NCI-H2171 treated with DMSO at 0.1 percent for 48 hours (cell line): ENCODE data around the gene IMPG2.

Source experiments
- DNase-seq: peaks from one replicate; lab custom pipeline; 2025; lab: John Stamatoyannopoulos, UW

IMPG2 gene

DNA sequence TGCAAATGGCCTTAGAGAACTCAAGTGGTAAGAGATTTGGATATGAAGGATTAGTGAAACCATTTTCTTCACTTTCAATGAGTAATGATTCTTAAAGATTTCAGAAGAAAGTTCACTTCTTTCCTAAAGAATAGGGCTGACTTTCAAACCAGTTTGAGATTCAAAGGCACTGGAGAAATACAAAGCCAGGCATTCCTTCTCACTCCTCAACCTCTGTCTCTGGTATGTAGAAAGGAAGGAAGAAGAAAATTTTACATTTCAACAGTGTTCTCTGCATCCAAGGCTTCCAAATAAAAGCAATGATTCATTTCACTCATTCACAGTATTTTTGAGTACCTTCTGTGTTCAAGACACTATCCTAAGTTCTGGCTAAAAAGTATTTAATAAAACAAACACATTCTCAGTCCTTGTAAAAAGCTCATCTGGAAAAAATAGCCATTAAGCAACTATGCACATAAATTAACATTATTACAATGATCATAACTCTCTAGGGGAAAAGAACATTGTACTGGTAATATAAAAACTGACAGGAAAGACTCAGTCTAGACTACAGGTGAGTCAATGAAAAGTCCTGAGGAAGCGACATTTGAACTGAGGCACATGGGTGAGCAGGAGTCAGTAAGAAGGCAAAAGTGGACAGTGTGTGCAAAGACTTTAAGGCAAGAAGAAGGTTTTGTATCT, 79.5 kb downstream of the IMPG2 start:
- DNase-seq: no peak

DNA sequence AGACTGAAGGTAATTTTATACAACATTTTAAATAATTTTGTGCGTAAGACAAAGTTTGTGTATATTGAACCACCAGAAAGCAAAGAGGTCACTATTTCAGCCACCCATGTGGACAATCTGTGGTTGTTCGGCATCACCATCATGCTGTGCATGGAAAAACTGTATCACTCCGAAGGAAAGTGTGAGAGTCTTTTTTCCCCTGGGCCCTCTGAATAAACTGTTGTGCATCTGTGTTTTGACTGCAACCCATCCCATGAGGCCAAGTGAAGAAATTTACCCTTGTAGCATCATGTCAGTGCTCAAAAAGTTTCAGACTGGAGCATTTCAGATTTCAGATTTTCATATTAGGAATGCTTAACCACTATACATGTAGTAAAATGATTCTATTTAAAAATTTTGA, 85.3 kb downstream of the IMPG2 start:
- no peak for DNase-seq

DNA sequence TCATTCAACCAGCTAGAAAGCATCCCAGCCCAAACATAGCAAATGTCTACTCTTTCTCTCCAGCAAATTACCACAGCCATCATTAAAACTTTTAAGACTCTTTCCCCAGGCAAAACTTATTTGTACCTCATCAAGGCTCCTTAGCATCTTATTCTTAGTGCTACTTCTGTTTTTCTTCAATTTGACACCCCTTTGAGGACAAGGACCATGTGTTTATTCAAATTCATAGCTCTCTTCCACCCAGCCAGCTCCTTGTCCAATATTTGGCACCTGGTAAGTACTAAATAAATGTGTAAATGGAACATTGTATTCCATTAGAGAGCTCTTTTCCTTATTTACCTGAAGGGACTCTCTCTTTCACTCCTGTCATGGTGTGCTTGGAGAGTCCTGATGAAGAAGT, 89.8 kb downstream of the IMPG2 start:
- DNase-seq: no peak

DNA sequence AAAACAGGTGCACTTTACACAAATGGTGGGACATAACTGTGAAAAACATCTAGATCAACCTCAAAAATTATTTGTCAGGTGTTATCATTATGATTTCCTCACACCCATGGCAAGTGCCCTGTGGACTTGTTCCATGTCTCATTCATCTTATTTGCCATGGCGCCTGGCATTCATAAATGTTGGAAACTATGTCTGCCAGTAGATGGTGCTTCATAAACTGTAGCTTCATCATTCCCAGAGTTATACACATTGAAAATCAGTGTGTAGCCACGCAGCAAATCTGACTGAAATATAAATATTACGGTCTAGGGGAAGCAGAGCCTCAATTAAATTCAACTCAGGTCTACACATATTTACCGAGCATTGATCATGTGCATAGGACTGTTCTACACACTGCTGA, 90.7 kb downstream of the IMPG2 start:
- no peak for DNase-seq

DNA sequence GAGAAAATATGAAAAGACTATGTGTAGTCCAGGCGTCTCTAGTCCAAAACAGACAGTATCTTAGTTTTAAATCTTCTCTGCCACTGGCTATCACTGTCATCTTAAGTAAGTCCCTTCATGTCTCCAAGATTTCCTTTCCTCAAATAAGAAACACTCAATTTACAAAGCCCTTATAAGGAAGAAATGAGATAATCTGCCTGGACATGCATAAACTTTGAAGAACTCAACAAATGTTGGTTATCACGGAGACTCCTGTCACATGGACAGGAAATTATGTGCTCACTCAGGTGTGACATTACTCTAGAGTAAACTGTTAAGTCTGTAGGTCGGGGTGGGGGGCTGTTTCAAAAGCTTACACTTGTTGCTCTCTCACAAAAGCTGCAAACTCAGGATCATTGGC, 91.9 kb downstream of the IMPG2 start:
- no peak for DNase-seq

DNA sequence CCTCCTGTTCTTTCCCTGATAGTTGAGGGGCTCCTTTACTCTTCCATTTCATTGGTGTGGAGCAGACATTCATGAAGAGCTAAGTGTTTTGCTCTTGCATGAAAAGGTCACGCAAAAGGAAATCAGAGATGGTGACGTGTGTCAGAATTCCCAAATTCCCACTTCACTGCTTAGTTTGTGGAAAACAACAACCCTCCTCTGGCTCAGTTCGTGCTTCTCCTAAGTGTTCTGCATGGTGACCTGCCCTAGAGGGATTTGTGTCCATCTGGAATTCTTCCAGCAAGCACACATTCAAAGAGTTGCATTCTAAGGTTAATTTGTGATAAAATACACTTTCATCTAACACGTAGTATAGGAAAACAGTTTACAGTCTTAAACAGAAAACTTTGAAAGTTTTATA, 95.6 kb downstream of the IMPG2 start:
- no peak for DNase-seq

DNA sequence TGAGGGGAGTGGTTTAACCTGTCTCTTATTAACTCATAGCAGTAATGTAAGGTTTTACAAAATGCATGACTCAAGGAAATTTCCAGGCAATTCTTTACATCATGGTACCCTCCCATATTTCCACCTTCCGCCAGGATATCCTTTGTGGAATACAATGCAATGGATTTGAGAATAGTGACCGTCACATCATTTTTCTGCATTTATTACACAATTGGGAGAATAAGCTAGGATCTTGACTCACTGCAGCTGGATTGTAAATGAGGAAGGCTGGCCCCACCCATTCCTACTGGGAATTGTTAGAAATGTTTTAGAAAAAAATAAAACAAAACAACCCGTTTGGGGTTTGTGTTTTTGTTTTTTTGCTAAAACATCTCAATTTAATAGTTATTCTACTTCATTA, 97.4 kb downstream of the IMPG2 start:
- no peak for DNase-seq

DNA sequence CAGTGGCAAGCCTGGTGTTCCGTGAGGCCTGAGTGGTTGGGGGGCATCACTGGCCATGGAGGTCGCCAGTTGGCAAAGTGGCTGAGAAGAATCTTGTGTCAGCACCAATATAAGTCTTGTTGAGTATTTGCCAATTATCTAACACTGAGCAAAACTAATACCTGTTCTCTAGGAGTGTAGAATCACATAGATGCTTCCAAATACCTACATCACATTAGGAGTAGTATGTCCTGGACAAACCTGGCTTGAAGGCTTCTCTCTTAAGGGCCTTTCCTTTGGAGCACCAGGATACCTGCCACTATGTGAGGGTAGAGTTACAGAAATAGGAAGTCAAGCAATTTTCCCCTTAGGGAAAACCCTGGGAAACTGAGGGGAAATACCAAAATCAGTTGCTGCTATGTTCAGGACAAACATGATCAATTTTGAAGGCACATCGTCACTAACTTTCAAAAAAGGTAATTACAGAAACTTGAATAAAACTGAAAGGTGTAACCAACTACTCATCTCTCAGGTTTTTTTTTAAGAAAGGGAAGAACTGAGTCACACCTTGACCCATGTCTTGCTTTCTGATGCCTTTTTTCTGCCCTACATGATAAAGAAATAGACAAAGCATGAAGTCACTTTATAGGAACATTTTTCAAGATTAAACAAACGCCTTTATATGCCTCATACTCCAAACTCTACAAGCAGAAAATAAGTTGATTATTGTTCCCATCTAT, 100.4 kb downstream of the IMPG2 start:
- DNase-seq: no peak

DNA sequence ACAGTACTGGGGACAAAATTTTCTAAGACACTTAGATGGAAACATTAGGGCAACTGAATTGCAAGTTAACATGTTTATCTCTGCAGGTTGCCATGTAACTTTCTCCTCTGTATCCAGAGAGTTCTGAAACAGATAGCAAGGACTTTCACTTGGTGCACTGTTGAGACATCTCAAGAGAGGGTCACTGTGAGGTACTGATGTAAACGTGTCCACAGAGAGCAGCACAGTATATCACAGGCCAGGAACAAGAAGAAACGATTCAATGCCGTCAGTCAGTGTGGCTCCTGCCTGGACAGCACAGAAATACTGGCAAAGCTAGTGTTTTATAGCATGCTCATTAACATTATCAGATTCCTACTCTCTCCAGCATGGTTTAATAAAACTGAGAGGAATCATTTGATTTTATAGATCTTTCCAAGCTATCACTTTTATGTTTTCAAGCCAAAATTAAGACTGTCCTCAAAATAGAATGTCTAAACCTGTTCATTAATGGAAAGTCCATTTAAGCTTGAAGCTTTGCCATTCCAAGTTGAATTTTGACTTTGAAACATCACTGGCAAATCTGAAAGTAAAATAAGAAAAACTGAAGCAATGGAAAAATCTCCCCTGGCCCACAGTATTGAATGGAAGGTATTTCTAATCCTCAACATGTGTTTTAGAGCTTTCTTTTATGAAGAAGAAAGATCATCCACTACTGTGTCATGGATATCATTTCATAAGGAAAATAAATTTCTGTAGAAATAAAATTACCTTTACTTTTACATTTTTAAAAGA, 102.7 kb downstream of the IMPG2 start:
- DNase-seq: no peak

DNA sequence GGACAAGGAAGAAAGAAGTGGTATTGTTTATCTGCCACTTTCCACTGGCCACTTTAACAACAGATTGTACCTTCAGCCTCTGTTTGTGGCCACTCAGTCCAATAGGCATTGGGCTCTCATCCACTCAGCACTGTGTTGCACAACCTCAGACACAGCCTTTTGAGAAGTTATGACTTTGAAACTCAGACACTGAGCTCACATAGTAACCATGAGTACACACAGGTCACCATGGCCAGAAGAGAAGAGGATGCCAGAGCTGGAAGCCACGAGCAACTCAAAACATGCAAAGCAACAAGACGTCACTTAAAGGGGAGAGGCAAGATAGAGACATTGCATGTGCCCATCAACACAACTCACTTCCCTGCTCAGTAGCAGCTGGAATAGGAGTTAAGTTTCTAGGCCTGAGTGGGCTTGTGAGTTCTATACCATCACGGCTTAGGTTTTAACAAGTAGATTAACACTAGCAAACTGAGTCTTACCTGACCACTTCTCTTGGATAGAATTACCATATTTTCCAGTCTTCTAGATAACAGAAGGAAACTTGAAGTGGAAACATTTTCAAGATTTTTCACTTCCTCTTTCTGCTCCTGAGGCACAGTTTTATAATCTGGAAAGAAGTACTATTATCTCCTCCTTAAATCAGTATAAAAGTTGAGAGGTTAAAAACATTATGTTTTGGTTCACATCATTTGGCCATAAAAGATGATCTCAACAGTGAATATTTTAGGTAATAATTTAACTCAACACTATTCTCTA, 103.5 kb downstream of the IMPG2 start:
- DNase-seq: no peak

DNA sequence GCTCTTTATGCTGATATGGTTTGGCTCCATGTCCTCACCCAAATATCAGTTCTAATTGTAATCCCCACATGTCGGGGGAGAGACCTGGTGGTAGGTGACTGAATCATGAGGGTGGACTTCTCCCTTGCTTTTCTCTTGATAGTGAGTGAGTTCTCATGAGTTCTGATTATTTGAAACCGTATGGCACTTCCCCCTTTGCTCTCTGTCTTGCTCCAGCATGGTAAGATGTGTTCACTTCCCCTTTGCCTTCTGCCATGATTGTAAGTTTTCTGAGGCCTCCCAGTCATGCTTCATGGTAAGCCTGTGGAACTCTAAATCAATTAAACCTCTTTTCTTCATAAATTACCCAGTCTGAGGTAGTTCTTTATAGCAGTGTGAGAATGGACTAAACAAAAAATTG, 107.6 kb downstream of the IMPG2 start:
- DNase-seq: no peak

DNA sequence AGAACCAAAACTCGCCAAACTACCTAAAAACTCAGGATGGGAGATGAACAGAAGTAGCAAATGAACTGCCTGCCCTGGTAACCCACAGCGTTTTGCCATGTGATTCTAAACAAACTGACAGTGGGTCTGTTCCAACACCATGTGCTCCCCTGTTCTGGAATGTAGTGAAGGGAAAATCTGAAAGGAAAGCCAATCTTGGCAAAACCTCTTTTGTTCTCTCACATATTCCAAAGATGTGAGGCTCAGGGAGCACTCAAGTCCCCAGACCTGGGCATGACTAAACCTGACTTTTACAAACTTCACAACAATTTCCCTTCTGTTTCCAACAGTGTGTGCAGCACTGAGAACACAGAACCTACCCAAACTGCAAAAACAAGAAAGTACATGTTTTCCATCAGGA, 116.1 kb downstream of the IMPG2 start:
- no peak for DNase-seq

DNA sequence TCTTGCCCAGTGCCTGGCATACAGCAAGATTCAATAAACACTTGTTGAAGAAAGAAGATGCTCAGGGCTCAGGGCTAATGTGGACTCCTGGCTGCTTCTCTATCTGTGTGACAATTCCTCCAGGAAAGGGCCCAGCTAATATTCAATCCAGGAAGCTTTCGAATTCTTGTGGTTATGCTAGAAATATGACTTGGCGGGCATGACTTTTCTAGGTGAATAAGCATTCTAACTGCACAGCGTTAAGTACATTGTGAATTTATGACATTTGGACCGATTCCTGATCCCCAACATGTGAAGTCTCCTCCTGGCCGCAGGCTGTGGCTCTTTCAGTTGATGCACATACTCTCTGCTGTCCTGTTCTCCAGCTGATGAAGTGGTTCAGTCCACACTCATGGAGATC, 117.0 kb downstream of the IMPG2 start:
- no peak for DNase-seq

DNA sequence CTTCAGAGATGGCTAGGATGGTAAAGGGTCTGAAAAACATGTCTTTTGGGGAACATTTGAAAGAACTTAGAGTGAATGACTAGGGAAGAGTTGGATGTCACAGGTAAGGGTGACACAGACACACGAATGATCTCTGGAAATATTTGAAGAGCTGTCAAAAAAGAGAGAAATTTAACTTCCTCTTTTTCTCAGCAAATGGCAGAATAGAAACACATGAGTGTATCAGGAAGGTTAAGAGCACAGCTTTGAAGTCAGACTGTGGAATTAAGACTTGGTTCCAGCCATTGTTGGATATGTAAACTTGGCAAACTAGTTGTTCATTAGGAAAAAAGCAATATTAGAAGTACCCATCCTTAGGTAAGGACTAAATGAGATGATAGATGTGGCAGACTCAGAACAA, 117.7 kb downstream of the IMPG2 start:
- no peak for DNase-seq

DNA sequence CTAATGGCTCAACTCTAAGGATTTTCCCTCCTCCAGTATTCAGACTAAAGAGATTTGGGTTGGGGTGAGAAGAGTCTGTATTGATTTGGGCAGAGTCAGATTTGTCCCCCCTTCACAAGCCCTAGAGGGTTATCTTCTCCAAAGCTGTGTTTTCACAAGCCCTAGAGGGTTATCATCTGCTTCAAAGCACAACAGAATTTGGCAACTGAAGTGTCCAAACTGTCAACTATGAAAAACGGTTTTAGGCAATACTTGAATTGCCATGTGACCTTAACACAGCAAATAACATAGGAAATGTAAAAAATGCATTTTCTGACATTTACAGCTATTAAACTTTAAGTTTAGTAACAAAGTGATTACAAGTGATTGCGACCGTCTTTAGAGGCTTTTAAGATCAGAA, 119.9 kb downstream of the IMPG2 start:
- no peak for DNase-seq

DNA sequence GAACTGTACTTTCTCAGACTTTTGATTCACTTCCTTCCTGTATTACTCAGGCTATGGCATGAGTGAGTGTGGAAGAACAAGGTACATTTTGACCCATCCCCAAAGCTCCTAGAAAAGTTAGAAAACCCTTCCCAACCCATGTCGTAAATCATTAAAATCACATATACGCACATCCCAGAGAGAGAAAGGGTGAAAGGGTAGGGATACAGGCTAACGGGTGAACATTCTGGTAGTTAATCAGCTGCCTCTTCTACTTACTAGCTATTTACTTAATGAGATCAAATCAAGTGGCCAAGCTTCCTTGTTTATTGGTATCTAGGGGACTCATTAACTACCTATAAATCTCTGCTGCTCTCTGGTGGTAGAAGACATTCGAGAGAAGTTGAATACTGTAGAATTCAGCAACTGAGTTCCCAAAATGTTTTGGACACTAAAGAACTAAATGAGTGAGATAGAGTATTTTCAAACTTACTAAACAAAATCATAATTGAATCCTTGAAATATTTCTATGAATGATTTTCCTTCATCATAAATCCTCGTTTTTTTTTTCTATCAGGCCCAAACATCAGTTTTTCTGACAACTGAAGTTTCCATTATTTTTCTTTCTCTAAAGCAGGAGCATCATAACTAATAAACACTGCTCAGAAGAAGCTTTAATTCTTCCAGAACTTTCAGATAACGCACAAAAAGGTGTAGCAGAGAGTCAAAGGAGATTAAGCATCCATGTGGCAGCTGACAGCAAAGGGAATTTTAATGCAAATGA, 124.2 kb downstream of the IMPG2 start:
- peak; percentile 34 for DNase-seq

DNA sequence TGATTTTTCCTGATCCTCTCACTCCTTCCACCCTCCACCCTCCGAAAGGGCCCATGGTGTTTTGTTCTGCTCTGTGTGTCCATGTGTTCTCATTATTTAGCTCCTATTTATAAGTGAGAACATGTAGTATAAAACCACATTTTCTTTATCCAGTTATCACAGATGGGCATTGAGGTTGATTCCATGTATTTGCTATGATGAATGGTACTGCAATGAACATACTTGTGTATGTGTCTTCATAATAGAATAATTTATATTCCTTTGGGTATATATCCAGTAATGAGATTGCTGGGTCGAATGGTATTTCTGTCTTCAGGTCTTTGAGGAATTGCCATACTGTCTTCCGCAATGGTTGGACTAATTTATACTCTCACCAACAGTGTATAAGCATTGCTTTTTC, 126.0 kb downstream of the IMPG2 start:
- no peak for DNase-seq

DNA sequence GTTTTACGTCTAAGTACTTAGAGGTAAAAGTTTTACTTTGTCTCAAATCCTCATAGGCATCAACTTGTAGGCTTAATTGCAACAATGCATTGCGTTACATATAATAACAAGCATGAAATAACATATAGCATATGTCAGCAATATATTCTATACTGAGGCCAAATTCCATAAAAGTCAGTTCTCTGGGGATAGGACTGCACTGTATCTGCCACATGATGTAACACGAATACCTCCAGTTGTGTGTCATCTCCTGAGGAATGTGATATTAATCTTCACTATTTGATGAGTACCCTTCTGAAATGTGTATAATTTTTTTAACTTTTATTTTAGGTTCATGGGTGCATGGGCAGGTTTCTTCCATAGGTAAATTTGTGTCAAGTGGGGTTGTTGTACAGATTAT, 126.4 kb downstream of the IMPG2 start:
- no peak for DNase-seq

DNA sequence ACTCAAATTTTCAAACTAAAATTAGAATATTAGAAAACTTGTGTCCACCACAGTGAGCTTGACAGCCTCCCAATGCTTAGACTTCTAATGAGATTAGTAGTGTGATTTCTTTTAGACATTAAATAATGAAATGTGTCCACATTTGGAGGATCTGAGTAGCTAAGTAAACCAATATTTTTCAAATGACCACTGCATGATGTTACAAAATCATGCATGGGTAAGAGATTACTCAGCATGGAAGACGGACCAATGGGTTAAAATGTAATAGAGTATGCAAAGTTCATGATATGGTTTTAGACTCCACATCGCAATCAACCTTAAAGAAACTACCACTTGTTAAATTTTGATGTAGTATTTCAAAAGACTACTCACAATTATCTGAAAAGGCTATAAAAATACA, 130.6 kb downstream of the IMPG2 start:
- DNase-seq: no peak

DNA sequence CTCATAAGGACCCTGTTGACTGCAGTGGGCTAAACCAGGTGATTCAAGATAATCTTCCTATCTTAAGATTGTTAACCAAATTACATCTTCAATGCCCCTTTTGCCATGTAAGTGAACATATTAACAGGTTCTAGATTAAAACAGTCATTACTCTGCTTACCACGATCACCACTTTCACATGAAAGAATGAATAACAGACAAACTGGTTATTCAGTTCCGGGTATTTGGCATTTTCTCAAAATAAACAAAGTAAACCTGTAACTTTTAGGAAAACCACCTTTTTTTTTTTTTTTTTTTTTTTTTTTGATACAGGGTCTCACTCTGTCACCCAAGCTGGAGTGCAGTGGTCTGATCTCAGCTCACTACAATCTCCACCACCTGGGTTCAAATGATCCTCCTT, 131.2 kb downstream of the IMPG2 start:
- DNase-seq: no peak

DNA sequence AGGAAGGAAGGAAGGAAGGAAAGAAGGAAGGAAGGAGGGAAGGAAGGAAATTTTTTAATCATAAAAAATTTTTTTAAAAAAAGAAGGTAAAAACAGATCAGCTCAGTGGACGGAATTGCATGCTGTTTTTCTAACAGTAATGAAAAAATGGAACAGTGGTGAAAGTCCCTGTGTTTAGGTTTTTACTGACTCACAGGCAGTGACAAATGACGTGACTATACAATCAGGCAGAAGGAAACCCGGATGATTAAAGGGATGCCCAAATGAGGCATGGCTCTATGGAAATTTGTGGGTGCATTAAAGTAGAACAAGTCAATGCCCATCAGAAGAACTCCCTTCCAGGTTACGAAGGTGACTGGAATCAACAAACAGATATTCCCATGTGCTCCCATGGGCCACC, 135.0 kb downstream of the IMPG2 start:
- no peak for DNase-seq

DNA sequence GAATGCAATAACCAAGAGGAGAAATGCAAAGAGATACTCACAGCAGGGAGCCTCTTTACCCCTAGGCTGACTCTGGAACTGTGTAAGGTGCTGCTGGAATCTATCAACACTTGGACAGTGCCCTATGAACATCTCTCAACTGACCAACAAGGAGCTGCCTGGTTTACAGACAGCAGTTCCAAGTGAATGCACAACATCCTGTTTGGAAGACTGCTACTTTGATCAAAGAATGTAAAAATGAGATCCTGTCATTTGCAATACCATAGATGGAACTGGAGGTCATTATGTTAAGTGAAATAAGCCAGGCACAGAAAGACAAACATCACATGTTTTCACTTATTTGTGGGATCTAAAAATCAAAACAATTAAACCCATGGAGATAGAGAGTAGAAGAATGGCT, 136.3 kb downstream of the IMPG2 start:
- no peak for DNase-seq
